Right hindlimb (tissue), 1 donor: ENCODE results near the gene TXNL4A.
"Not testable (repeated sequence)": the region's sequence is repeated elsewhere in the genome, so short reads cannot be mapped to it uniquely, and the experiment has no call there.

ENCODE experiments used
- DNase-seq: peaks from one replicate; pipeline ENCODE4 v3.0.0-alpha.2; 2018

The TXNL4A gene

DNA sequence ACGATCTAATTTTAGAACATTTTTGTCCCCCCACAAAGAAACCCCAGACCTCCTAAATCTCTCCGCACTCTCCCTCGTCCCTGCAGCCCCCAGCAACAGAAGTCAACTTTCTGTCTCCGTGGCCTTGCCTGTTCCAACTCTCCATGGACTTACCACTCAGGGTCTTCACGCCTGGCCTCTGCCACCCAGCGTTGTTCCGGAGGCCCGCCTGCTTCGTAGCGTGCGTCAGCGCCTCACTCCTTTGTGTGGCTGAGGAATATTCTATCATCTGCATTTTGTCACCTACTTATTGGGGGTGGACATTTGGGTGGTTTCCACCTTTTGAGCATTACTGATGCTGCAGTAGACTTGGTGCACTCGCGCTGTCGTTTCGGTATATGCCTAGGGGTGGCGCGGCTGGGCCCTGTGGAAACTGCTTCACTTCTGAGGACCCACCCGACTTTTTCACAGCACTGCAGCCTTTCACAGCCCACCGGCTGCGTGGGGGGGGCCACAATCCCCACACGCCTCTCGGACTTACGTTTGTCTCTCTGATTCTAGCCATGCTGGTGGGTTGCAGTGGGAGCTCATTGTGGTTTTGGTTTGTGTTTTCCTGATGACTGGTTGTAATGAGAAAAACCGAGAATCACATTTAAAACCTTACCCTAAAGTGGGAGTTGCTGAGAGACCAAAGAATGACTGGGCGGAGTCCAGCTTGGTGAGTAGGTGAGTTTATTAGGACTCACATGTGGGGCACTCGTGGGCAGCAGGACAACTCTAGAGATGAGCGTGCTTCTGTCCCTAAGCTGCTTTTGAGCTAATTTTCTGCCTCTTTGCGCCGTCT lies 25.3 kb downstream of the TXNL4A start:
- DNase-seq = no peak

DNA sequence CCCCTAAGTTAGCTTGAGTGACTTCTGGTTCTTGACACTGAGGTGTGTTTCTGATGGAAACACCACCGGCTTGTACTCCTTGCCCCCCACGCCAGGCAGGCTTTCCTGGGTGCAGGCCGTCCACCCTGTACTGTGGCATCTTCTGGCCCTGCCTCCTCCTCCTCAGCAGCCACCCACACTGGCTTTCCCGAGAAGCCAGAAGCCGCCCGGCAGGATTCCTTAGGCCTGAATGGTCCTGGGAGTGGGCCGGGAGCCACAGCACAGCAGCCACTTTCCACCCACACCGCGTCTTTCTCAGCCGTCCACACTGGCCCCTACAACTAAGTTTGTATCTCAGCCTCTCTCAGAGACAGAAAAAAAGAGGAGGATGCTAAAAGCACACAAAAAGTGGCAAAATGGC lies 26.1 kb downstream of the TXNL4A start:
- DNase-seq = no peak

DNA sequence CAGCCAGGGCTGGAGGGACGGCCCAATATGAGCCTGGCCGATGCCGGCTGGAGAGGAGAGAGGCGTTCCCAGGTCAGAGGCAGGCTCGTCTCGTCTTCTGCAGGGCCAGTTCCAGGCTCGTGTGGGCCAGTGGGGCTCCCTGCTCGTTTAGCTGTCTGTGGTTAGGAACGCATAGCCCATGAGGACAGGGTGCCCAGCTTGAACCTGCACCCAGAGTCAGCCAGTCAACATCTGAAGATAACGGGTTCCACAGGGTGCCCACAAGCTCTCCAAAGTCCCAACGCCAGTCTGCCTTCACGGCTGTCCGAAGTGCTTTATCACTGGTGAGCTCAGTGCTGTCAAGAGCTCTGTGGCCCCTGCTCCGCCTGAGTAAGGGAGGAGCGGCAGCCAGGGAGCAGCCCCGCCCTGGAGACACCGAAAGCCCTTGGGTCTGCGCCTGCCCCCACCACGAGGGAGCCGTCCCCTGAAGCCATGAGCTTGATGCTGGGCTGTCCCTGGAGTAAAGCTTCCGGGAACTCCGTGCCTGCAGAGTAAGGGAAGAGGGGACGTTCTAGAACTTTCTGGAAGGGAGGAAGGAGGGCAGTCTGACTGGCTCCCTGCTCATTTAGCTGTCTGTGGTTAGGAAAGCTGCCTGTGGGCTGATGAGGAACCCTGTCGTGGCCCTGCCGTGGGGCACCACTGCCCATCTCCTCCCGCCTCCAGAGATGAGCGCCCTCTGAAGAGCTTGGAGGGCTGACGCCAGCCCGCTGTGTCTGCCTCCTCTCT lies 26.7 kb downstream of the TXNL4A start:
- no peak for DNase-seq

DNA sequence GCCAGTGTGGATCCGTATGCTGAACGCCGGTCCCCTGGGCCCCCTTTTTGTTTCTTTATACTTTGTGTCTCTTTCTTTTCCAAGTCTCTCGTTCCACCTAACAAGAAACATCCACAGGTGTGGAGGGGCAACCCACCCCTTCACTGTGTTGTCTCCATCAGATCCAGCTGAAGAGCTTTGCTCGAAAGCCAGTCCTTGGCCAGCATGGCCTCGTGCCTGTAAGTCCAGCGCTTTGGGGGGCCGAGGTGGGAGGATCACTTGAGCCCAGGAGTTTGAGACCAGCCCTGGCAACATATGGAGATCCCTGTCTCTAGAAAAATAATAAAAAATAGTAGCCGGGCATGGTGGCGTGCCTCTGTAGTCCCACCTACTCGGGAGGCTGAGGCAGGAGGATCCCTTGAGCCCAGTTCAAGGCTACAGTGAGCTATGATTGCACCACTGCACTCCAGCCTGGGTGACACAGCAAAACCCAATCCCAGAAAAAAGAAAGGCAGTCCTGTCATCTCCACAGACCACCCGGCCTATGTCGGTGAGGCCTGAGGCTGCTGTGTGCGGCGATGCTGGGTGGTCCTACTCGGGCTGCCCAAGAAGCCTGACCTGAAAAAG lies 27.3 kb downstream of the TXNL4A start:
- DNase-seq = no peak

DNA sequence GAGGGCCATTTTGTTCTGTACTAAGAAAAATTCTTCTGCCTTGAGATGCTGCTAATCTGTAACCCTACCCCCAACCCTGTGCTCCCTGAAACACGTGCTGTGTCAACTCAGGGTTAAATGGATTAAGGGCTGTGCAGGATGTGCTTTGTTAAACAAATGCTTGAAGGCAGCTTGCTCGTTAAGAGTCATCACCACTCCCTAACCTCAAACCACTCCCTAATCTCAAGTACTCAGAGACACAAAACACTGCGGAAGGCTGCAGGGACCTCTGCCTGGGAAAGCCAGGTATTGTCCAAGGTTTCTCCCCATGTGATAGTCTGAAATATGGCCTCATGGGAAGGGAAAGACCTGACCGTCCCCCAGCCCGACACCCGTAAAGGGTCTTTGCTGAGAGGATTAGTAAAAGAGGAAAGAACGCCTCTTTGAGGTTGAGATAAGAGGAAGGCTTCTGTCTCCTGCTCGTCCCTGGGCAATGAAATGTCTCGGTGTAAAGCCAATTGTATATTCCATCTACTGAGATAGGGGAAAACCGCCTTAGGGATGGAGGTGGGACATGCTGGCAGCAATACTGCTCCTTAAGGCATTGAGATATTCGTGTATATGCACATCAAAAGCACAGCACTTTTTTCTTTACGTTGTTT lies 28.1 kb downstream of the TXNL4A start:
- not testable (repeated sequence) for DNase-seq

DNA sequence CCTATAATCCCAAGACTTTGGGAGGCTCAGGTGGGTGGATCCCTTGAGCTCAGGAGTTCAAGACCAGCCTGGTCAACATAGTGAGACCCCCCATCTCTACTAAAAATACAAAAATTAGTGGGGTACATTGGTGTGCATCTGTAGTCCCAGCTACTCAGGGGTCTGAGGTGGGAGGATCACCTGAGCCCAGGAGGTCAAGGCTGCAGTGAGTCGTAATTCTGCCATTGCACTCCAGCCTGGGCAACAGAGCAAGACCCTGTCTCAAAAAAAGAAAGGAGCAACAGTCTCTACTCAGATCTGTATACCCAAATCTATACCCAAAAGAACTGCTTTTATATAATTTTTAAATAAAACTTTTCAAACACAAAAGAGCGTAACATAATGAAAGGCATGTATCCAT lies 29.4 kb downstream of the TXNL4A start:
- DNase-seq = no peak

DNA sequence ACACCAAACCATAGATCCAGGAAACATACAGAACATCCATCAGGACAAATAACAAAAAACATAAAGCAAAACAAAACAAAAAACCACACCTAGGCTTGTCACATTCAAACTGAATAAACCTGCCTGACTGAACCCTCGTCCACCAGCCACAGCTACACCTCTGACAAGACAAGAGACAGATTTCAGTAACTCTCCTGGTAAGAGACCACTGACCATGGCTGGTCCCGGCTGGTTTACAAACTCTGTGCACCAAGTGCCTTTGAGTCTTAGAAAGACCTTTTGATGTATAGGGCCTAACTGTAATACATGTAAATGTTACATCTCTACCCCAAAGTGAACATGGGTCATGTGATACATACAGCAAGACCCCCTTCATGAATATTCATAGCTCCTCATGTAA lies 32.1 kb downstream of the TXNL4A start:
- DNase-seq = no peak

DNA sequence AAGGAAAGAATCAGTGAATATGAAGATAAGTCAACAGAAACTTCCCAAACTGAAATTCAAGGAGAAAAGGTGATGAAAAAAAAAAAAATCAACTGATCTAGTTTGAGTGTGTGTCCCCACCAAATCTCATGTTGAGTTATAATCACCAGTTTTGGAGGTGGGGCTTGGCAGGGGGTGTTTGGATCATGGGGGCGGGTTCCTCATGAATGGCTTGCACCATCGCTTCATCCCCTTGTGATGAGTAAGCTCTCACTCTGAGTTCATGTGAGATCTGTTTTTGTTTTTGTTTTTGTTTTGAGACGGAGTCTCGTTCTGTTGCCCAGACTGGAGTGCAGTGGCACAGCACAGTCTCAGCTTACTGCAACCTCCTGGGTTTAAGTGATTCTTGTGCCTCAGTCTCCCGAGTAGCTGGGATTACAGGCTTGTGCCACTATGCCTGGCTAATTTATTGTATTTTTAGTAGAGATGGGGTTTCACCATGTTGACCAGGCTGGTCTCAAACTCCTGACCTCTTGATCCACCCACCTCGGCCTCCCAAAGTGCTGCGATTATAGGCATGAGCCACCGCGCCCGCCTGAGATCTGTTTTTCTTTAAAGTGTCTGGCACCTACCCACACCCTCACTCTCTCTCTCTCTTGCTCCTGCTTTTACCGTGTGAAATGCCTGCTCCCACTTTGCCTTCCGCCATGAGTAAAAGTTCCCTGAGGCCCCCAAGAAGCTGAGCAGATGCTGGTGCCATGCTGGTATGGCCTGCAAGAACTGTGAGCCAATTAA lies 32.9 kb downstream of the TXNL4A start:
- no peak for DNase-seq

DNA sequence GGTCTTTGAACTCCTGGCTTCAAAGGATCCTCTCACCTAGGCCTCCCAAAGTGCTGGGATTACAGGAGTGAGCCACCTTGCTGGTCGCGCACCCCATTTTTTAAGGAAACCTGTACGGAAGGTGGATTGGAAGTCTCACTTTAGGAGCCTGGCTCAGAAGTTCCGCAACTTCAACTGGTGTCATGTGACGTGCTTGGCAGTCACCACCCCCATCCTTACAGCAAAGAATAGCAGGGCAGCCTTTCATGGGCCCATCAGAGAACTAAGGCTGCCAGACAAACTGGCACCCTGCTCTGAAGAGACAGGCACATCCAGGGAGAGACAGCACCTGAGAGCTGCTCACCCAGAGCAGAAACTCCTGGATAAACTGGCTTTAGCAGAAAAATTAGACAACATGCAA lies 33.6 kb downstream of the TXNL4A start:
- DNase-seq = no peak

DNA sequence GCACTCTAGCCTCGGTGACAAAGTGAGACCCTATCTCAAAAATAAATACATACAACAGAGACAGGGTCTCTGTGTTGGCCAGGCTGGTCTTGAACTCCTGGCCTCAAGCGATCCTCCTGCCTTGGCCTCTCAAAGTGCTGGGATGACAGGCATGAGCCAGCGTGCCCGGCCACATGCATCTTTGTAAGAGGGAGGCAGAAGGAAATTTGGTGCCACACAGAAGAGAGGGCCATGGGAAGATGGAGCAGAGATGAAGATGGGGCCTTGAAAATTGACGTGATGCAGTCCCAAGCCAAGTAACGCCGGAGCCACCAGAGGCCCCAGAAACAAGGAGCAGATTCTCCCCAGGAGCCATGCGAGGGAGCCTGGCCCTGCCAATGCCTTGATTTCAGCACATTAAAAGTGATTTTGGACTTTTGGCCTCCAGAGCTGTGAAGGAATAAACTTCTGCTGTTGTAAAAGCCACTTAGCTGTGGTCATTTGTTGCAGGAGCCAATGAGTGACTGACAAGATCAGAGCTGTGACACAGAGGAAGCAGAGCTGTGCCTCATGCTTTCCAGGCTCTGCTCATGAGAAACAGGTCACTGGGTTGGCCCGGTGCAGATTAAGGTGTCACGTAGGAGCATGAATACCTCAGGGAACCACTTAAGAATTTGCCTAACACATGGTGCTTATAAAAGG lies 34.3 kb downstream of the TXNL4A start:
- no peak for DNase-seq

DNA sequence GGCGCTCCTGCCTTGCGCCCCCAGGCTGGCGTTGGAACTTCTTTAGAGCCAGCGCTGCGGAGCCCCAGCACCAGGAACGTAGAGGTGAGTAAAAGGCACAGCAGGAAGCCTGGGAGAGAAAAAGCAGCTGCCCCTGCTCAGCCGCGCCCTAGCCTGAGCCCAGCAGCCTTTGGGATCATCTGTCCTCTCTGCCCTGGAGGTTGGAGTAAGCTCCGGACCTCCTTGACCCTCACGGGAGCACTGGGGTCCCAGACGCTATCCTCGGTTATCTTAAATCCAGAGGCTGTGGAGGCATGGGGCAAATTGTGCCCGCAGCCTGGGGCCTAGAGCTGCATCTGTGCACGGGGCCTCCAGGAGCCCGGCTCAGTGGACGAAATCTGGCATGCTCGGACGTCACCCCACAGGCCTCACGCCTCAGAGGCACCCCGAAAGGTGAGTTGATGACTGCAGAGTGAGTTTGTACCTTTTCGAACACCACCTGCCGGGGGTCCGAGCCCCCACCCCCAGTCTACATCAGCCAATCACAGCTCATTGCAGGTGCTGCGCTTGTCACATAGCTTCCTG lies 35.3 kb downstream of the TXNL4A start:
- no peak for DNase-seq

DNA sequence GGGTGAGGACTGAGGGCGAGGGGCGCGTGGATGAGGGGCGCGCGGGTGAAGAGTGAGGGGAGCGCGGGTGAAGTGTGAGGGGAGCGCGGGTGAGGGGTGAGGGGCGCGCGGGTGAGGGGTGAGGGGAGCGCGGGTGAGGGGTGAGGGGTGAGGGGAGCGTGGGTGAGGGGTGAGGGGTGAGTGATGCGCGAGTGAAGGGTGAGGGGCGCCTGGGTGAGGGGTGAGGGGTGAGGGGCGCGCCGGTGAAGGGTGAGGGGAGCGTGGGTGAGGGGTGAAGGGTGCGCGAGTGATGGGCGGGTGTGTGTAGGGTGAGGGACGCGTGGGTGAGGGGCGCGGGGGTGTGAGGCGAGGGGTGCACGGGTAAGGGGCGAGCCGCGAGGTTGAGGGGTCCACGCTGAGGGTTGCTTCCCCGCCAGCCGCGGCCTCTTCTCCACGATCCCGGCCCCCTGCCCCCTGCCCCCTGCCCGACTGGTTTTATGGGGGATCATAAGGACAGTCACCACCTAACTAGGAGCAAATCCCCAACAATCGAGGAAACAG lies 35.8 kb downstream of the TXNL4A start:
- no peak for DNase-seq

DNA sequence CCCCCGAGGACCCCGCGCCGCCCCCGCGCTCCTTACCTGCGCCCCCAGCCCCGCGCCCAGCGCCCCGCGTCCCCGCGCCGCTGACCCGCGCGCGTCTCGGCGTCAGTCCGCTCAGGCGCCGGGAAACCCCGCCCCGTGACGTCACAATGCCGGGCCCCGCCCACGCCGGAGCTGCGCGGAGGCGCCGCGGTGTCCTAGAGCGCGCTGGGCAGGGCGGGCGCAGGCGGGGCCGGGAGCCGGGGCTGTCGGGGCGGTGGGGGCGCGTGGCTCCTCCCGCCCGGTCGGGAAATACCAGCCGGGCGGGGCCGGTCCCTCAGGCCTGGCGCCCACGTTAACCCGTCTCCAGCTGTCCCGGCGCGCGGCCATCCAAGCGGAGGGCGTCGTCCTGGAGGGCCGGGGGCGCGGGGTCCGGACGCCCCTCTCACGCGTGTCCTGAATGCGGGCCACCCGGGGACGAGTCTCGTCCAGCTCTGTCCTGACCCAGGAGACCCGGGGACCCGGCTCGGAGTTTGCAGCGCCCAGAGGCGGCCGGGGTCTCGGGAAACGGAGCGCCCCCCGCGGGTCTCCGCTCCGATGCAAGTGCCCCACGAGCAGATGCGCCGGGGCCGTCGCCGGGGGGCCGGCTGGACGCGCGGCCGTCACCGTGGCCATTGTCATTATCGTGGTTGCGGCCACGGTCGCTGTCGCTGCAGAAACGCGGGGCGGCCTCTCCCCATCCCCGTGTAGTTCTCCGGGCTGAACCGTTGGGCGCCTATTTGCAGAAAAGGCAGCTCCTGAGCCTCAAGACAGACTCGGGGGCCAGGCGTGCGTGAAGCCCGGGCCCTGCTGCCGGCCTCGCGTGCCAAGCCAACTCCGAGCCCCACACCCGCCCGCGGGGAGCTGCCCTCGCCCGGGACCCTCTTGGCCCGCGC lies 36.6 kb downstream of the TXNL4A start, which contains the start of gene SLC66A2:
TSS of gene SLC66A2 (minus strand) at position 109 of the 911 bp plus-strand sequence. CDS start 727 bp downstream, outside the sequence.
- DNase-seq = peak; percentile 95

DNA sequence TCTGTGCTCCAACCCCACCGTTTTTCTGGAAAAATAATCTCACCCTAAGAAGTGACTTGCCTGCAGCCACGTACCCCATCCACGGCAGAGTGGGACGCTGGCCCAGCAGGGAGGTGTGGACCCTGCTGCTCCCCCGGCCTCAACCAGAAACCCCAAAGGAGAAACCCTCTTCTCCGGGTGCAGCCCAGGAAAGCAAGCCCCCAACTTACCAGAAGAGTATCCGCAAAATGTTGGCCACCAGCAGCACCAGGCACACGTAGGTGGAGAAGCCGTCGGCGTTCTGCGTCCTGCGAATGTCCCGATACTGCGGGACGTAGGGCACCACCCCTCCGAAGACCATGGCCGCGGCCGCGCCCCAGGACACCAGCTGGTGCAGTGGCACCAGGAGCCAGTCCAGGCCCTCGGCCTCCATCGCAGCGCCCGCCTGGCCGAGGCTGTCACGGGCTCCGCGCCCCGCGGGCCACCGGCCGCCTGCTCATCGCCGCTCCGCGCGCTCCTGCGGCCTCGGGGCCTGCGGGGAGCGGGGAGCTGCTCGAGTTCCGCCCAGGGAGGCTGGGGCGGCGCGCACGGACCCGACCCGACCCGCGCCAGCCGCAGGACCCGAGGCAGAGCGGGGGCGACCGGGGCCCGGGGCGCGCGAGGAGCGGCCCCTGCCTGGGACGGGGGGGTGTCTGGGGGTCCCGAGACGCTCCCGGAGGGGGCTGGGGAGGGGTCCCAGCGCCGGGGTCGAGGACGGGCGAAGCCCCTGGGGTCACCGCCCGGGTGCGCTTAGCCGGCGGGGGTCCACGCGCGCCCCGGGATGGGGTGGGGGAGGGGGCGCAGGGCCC lies 37.6 kb downstream of the TXNL4A start:
- DNase-seq = no peak

DNA sequence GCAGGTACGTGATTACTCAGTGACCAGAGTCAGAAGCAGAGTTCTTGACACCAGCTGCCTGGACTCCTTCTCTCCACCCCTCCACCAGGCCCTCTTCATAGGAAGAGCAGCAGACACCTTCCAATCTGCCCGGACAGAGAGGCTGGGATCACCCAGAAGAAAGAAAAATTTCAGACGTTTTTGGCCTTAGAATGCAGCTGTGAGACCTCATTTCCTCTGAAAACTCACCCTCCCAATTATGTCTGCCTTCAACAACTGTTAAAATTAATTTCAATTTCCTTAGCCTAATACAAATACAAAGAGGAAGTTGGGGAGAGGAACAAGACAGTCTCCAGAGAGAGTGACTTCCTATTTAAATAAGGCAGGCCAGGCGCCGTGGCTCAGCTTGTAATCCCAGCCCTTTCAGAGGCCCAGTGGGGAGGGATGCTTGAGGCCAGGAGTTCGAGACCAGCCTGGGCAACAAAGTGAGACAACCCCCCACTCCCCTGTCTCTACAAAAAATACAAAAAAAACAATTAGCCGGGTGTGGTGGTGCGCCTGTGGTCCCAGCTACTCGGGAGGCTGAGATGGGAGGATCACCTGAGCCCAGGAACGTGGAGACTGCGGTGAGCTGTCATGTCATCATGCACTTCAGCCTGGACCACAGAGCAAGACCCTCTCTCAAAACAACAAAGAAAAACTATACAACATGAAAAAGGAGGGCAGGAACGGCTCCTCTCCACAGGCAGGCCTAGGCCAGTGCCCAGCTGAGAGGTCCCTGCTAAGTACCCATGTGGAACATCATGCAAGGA lies 38.5 kb downstream of the TXNL4A start:
- DNase-seq = no peak

DNA sequence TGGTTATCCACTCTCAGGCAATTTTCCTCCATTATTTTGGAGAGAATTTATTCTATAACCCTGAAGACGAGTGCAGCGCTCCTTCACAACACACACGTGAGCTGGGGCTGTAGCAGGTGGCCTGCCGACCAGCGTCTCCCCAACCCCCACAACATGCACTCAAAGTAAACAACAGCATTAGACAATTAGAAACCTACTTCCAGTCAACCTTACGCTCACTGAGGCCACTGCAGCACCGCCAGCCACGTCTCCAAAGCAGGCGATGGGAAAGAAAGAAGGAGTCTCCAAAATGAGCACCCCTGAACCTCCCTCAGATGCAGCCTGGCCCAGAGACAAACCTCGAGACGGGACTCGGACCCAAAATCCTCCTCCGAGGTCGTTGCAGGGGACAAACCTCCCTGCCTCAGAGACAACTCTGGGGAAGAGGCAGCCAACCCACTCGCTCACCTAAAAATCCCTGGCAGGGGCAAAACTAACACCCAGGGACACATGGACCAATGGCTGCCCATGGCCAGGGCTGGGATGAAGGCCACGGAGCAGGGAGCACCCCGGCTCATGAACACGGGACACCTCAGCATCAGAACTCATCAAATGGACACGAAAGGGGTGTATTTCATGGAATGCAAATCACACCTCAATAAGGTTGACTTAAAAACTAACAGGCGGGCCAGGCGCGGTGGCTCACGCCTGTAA lies 39.5 kb downstream of the TXNL4A start:
- DNase-seq = no peak

DNA sequence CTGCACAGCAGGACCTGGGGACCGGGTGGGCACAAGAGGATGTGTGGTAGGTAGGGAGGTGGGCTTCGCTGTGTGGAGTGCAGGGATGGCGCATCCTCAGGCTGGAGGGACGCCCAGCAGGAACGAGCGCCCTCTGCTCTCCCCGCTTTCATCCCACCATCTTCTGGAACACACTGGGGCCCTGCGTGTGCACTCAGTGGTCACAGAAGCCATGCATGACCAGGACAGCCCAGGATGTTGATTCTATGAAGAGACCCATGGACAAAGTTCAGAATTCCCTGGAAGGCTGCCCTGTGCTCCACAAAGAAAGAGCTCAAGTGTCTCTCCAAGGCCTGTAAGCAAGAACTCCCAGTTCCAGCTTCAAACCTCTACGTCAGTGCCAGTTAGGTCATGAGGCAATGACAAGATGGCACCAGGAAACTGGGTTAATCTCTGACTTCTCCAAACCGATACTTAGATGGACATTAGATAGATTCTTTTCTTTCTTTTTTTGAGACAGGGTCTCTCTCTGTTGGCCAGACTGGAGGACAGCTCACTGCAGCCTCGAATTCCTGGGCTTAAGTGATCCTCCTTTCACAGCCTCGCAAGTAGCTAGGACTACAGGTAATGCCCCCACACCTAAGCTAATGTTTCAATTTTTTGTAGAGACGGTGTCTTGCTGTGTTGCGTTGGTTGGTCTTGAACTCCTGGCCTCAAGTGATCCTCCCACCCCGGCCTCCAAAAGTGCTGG lies 40.3 kb downstream of the TXNL4A start:
- no peak for DNase-seq
